Activated CD4-positive, CD25-positive, alpha-beta regulatory T cell treated with anti-CD3 and anti-CD28 coated beads, Interleukin-2, amount 50 U/mL, for 24 hours (primary cell): ENCODE measurements around the gene HPS6.

Experiments
- ATAC-seq, 2 donors: fragments of 150-1000 bp; cut with Tn5 transposase; one replicate each; pipeline ENCODE4 v1.10.0; 2021; ENCODE audit warnings: mild to moderate bottlenecking in 1 of 2, moderate library complexity in 1 of 2

Gene HPS6

DNA sequence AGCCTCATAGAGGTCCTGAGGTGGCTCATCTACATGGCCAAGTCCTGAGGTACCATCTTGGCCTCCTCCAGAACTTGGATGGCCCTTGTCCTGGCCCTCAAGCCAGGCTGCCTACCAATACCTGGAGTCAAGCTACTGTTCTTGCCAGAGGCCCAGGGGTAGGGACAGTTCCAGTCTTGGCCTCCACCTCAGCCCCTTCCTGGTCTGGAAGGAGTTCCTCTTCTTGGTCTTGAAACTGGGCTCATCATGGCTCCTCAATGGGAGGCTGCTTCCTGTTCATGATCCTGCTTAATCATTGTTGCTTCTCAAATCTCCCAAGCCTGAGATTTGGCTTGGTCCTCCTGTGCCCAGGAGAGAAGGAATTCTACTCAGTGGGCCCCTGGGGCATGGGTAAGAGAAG is 3.9 kb downstream of the HPS6 start:
- ATAC-seq, result no peak

DNA sequence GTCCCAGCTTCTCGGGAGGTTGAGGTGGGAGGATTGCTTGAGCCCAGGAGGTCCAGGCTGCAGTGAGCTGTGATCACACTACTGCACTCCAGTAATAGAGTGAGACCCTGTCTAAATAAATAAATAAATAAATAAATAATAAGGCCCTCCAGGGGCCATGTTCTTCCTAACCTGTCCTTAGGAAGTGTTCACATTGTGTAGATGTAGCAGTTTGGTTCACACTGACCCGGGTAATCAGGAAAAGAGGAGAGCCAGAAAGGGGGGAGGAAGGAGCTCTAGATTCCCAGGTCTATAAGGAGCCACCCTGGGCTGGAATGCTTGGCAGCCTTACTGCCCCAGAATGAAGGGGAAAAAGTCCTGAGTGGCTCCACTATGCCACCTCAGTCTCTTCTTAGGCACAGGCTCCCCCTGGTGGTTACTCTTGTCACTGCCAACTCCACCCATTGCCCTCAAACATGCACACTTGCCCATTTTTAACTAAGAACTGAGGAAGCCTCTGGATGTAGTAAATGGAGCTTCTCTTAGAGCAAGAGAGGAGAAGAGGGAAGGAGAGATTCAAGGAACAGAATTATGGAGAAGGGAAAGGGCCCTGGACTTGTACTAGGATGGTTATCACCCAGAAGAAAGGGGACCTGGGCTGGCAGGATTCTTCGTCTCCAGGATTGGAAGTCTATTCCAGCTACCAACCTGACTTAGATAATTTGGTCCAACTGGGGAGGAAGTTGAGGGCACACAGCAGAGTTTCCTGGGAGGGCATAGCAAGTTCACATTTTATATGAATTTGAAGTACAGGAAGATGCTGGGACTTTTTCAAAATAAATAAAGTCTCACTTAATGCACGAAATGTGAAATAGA is 7.8 kb downstream of the HPS6 start:
- peak; percentile 81 to 92 for ATAC-seq

DNA sequence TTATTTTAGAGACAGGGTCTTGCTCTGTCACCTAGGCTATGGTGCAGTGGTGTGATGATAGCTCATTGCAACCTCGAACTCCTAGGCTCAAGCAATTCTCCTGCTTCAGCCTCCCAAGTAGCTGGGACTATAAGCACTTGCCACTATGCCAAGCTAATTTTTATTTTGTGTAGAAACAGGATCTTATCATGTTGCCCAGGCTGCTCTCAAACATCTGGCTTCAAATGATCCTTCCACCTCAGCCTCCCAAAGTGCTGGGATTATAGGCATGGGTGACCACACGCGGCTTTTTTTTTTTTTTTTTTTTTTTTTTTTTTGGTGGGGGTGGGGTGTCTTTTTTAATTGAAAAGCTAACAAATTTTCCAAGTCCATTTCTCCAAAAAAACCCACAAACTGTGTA is 18.4 kb downstream of the HPS6 start:
- ATAC-seq, result no peak

DNA sequence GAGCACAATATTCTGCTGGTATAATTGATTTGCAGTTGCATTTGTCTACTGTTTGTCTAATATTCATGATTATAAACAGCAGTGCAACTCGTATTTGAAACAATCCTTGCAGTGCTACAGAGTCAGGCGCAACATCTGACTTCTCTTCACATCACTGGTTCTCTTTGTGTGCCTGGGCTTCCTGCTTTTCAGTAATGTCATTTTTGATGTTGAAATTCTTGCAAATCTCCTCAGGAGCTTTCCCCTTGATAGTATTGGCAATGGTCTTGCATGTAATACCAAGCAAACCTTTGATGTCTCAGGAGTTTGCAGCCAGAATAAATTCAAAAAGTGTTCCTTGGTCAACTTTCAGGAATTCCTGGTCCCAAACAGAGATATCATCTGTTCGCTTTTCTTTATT is 20.2 kb downstream of the HPS6 start:
- no peak for ATAC-seq

DNA sequence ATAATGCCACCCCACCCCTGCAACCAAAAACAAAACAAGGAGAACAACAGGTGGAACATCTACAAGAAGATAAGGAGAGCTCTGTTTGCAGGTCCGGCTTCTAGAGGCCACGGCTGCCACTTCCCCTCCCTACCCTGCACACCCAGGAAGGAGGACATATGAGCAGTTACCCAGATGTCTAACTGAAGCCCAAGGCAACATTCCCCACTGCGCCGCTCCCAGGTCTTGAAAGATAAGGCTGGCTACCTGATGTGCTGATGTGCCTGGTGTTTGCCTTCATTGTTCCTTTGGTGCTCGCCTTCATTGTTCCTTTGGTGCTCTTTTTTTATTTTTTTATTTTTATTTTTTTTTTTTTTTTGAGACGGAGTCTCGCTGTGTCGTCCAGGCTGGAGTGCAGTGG is 21.0 kb downstream of the HPS6 start:
- no peak for ATAC-seq

DNA sequence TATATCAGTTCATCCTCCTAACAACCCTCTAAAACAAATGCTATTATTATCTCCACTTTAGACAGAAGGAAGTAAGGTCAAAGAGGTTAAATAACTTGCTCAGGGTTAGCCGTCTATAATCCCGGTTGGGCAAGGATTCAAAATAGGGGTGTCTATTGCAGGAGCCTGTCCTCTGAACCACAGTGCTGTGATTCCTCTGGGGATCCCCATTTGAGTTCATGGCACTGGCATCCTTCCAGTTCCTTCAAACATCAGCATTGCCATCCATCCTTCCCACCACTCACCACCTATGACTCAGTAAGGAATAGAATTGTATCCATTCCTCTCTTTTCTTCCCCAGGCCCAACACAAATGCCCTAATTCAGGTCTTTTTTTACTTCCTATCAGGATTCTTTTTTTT is 25.6 kb downstream of the HPS6 start:
- ATAC-seq, result no peak

DNA sequence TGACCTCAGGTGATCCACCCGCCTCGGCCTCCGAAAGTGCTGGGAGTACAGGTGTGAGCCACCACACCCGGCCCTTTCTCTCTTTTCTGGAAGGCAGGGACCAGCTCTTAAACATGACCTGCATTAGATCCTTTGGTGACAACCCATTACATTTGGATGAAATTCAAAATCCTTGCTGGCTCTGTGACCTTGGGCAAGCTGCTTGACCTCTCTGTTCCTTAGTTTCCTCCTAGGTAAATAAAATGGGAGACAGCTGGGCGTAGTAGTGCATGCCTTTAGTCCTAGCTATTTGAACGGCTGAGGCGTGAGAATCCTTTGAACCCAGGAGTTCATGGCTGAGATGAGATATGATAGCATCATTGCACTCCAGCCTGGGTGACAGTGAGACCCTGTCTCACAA is 31.3 kb downstream of the HPS6 start:
- ATAC-seq, result no peak

DNA sequence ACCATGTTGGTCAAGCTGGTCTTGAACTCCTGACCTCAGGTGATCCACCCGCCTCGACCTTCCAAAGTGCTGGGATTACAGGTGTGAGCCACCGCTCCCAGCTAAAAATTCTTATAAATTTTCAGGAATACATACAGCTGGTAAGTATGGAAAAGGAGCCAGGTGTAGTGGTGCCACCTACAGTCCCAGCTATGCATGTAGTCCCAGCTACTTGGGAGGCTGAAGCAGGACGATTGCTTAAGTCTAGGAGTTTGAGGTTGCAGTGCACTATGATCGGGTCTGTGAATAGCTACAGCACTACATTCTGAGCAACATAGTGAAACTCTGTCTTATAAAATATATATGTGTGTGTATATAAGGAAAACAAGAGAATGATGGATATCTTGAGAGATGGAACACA is 36.0 kb downstream of the HPS6 start:
- ATAC-seq, result no peak

DNA sequence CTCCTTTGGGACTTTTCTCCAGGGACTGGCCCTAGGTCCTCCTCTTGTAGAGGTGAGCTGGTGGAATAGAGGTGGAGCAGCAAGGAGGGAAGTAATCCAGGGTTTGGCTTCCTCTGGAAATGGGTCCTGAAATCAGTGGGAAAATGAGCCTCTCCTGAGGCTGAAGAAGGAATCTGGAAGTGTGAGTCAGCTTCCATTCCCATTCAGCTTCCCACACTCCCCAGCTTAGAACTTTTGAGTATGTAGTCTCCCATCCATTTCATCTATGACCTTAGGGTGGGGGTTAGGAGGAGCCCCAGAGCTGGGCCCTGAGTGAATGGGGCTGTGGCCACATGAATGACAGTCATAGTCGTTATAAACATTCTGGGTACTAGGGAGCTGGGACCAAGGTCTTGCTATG is 37.3 kb downstream of the HPS6 start:
- ATAC-seq, result no peak

DNA sequence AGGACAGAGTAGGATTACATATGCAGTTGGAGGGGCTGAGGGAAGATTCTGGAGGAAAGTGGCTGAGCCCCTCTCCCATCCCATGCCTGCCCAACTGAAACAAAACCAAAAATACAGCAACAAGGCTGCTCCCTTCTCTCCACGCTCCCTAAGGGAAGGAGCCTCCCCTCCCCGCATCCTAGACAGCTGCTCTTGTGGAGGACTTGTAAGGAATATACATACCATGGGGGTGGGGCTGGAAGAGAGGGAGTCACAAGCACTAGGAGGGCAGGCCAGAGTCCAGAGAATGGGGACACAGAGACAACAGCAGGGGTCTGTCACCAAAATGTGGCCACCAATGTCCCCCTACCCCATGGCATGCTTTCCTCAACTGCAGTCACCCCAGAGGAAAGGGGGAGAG is 41.8 kb downstream of the HPS6 start:
- ATAC-seq, result no peak

DNA sequence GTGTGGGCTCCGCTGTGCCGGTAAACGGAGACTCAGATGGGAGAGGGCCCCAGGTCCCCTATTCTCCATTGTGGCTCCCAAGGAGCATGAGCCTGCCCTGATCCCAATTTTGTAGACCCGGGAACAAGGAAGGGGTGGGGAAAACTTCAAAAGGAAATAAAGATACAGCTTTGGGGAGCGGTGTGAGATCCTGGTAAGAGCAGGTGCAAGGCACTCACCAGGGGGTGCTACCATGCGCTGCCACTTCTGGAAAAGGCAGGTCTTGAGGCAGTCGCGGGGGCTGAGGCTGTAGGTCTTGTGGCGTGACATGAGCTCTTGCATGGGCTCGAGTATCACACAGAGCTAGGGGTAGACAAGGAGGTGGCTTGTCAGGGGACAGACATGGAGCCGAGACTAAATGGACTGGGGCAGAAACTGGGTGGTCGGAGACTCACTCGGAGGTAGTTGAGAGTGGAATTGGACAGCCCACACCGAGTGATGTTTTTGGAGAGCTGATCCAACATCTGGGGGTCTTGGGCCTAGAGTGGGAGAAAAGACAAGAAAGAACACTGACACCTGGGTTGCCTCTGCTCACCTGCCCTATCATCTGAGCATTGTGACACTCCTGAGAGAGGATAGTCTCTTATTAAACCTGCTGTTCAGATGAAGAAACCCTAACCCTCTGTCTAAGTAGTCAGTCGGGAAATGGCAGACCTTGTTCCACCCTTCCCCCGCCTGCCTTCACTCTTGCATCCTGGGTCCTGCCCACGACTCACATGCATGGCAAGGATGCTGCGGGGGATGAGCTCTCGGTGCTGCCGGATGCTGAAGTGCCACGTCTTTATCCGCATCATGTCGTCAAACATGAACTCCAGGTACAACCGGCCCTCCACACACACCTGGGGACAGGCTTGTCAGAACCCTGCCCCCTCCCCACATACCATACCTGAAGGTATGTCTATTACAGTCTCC is 44.3 kb downstream of the HPS6 start:
- no peak for ATAC-seq

DNA sequence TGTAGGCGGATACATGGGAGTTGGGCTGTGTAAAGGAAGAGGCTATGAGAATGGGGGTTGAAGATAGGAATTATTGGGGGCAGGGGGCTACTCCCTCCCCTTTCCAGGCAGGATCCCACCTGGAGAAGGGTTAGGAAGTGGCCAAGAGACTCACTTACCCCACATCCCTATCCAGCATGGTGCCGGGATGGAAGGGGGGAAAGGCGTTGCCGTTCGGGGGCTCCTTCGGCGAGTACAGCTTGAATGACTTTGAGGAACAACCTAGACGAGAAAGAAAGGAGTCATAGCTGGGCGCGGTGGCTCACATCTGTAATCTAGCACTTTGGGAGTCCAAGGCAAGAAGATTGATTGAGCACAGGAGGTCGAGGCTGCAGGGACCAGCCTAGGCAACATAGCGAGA is 46.1 kb downstream of the HPS6 start:
- ATAC-seq, result no peak

DNA sequence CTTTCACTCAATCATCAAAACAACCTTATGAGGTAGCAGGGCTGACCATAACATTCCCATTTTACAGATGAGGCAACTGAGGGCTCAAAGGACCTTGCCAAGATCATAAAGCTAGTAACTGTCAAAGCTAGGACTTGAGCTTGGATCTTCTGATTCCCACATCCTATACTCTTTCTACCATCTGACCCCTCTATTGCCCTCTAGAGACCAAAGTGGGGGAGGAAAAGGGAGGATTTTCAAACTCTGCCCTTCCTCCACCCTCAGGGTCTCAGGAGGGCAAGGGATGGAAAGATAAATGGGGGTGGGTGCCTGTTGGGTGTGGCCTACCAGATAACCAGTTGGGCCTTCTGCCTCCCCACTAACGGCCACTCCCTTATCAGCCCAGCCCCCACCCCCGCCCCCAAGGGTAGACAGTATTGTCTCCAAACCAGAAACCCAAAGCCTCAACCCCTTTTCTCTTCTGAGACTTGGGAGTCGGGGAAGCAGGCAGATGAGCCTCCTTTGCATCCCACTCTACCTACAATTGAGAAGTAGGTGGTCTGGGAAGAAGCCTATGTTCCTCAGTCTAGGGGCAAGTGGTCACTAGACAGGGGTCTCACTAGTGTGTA is 47.2 kb downstream of the HPS6 start:
- ATAC-seq, result no peak

DNA sequence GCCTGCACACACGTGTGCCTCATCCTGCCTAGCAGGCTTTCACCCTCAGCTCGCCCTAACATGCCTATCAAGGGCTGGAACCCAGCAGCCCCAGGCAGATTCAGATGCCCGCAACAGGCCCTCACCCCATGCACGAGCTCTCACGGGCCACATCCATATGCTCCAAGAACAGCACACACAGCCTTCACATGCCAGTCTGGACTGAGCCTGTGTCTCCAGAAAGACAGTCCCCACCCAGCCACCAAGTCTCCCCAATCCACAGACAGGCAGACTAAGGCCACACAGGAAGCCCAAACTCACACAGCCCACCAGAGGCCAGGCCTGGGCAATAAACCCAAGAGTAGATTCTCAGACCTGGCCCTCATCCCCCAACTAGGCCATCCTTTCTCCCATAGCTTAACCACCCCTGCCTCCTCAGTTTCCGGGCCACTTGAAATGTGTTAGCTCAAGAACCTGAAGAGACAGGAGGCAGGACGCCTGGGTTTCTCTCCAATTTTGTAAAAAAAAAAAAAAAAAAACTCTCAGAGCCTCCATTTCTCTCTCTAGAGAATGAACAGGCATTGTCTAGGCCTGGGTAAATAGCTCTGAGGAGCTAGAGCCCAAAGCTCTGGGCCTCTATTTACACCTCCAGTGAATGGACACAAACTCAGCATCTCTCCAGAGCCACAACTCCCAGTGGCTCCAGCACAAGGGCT is 48.3 kb downstream of the HPS6 start:
- ATAC-seq, result no peak

DNA sequence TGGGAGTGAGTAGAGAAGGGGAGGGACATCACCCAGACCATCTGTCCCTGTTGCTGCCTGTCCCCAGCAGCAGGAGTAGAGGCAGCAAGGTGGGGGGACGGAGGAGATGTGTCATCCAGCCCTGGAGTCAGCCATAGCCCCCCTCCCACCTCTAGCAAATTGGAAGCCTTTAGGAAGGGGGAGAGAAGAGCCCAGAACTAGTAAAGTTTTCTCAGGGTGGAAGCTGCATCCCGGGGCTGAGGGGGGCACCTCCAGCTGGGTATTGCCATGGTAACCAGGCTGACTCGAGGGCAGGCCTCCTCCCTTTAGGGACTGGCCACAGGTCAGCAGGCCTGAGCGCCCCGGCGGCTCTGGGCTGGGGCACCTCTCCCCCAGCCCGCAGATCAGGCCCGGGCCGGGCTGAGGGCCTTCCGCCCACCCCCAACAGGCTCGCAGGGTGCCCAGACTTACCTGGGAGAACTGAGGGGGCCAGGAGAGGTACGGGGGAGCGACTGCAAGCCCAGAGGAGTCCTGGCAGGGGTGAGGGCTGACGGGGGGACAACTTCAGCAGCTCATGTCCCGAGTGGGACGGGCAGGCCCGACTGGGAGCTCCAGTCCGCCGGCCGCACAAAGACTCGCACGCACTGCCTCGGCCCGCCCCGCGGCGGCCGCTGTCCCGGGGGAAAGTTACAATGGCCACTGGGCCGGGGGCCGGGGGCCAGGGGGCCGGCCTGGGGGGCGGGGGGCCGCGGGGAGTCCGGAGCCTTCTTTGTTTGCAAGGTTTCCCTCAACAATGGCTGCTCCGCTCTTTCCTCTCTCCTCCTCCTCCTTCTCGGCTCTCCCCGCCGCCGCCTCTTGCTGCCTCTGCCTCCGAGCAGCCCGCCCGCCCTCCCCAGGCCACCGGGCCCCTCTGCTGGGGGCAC is 49.1 kb downstream of the HPS6 start:
- peak; percentile 3 to 5 for ATAC-seq

DNA sequence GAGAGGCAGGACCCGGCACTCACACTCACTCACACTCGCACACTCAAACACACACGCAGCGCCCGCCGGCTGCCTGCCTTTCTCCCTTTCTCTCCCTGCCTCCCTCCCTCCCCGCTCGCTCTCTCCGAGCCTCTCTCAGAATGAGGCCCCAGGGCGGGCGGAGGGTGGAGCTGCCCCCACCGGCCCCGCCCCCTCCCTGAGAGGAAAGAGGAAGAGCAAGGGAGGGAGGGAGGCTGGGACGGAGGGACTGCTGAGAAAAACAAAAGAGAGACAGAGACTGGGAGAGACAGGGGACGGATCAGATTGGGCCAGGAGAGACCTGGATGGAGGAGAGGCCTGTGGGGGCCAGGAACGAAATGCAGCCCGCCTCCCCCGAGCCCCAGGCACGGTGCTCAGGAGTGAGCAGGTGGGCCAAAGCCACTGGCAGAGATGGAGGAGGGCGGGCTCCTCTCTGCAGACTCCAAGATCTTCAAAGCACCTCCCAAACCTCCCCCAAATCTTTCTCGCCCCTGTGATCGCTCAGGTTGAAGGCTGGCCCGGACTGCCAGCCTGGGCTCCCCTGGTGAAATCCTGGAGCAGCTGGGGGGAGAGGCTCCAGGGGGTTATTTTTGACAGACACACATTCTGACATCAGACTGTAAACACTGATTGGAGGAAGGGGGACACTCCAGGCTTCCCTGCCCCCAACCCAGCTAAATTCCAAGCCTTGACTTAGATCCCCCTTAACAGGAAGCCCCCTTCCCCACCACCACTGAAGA is 49.9 kb downstream of the HPS6 start:
- peak; percentile 74 to 77 for ATAC-seq

DNA sequence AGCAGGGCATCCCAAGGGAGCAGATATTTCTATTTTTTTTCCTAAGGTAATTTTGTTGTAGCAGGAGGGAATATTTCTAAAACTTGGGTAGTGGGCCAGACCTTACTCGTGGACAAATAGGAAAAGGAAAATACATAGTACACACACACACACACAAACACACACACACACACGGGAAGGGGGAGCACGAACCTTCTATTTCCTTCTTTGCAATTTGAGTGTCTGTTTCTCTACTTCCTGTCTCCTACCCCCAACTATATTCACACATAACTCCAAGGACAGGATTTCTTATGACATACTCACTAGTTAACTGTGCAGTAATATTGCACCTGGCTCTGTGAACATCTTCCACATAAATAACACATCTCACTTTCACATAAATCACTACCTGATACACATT is 50.6 kb downstream of the HPS6 start:
- no peak for ATAC-seq

DNA sequence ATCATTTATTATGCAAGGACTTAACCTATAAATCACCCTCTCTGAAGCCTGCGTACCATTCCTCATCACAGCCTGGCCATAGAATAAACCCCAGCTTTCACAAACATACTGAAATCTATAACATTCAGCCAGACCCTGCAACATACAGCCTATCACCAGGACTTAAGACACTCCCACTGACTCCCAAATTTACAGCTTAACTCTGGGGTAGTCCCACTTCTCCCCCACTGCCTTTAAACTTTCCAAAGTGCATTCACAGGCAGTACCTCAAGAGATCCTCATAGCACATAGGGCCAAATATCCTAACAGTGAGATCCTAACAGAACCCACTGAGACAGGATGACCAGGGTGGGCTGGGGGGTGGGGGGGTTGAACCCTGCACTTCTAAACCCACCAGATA is 51.5 kb downstream of the HPS6 start:
- no peak for ATAC-seq
